HCT116 (cell line): ENCODE data around the gene TMEM117.

Source experiments
- CBX3 ChIP-seq: IDR thresholded peaks from 2 replicates; pipeline ENCODE4 v1.6.1; 2012; ENCODE audit warnings: low read depth
- CEBPB ChIP-seq: IDR thresholded peaks from 2 replicates; pipeline ENCODE4 v1.6.1; 2012; ENCODE audit warnings: low read depth
- CTCF ChIP-seq, 3 experiments: fragments of 200-600 bp in 1 of 3; sonication (generic) in 1 of 3; IDR thresholded peaks in 2 of 3; conservative IDR thresholded peaks in 1 of 3; 2 replicates each; pipeline ENCODE4 v1.5.1; 2012 to 2017; ENCODE audit warnings: low read depth in 2 of 3, low read length in 2 of 3, antibody characterized with exemption in 1 of 3, borderline replicate concordance in 1 of 3, control low read depth in 1 of 3, mild to moderate bottlenecking in 1 of 3, mixed read lengths in 1 of 3, mixed run types in 1 of 3, moderate library complexity in 1 of 3; ENCODE audit not compliant: insufficient read depth in 1 of 3
- EZH2 ChIP-seq: fragments of 200-600 bp; sonication (generic); IDR thresholded peaks from 2 replicates; pipeline ENCODE4 v1.6.1; 2017; ENCODE audit warnings: antibody characterized with exemption, mixed run types
- EZH2phosphoT487 ChIP-seq: fragments of 200-600 bp; IDR thresholded peaks from 2 replicates; pipeline ENCODE4 v1.6.1; 2018; ENCODE audit warnings: antibody characterized with exemption, borderline replicate concordance
- JUND ChIP-seq: IDR thresholded peaks from 2 replicates; pipeline ENCODE4 v1.6.1; 2012
- MAX ChIP-seq: IDR thresholded peaks from 2 replicates; pipeline ENCODE4 v1.6.1; 2012
- POLR2A ChIP-seq: IDR thresholded peaks from 2 replicates; pipeline ENCODE4 v1.7.0; 2011; ENCODE audit warnings: borderline replicate concordance; ENCODE audit not compliant: insufficient read depth, insufficient read length; ENCODE audit errors: extremely low read depth
- POLR2AphosphoS5 ChIP-seq: IDR thresholded peaks from 2 replicates; pipeline ENCODE4 v1.6.1; 2011; ENCODE audit warnings: mild to moderate bottlenecking, low read depth, low read length, moderate library complexity
- SIN3A ChIP-seq: IDR thresholded peaks from 2 replicates; pipeline ENCODE4 v1.6.1; 2012; ENCODE audit warnings: low read depth
- SP1 ChIP-seq: IDR thresholded peaks from 2 replicates; pipeline ENCODE4 v1.6.1; 2012; ENCODE audit warnings: low read depth
- SRF ChIP-seq: IDR thresholded peaks from 2 replicates; pipeline ENCODE4 v1.6.1; 2012; ENCODE audit warnings: low read depth
- TCF7L2 ChIP-seq: IDR thresholded peaks from 2 replicates; pipeline ENCODE4 v1.7.0; 2011; ENCODE audit warnings: borderline replicate concordance, inconsistent platforms; ENCODE audit not compliant: insufficient read depth, insufficient read length; ENCODE audit errors: extremely low read depth
- YY1 ChIP-seq: IDR thresholded peaks from 2 replicates; pipeline ENCODE4 v1.6.1; 2011; ENCODE audit warnings: low read length, low read depth, moderate library complexity, mild to moderate bottlenecking; ENCODE audit not compliant: insufficient replicate concordance; ENCODE audit errors: extremely low read depth

GRCh38 chr12:44155358-44155757, 319.5 kb downstream of the TMEM117 start:
- no peak for TF ChIP-seq CTCF (IDR thresholded peaks at IDR 0.05 in 2 of 3, conservative IDR thresholded peaks at IDR 0.05 in 1 of 3; ENCODE audit: borderline replicate concordance in 1 of 3, insufficient read depth in 1 of 3, low read depth in 2 of 3, low read length in 2 of 3)
- TF ChIP-seq POLR2AphosphoS5, result no peak
- no peak for TF ChIP-seq POLR2A
- no peak for TF ChIP-seq SP1
- no peak for TF ChIP-seq EZH2phosphoT487
- TF ChIP-seq SRF, result no peak
- no peak for TF ChIP-seq MAX
- no peak for TF ChIP-seq SIN3A
- no peak for TF ChIP-seq TCF7L2
- no peak for TF ChIP-seq EZH2
- TF ChIP-seq CBX3, result no peak
- no peak for TF ChIP-seq YY1
- no peak for TF ChIP-seq CEBPB
- no peak for TF ChIP-seq JUND
